LNCAP (cell line): ENCODE data around the gene RHBDL1.

Experiments
- CTCF ChIP-seq: fragments of 450-650 bp; IDR thresholded peaks from 2 replicates; pipeline ENCODE4 v1.5.1; 2017; ENCODE audit warnings: mild to moderate bottlenecking

Gene RHBDL1

GRCh38 chr16:724188-725040 lies 48.9 kb downstream of the RHBDL1 start:
- TF ChIP-seq CTCF: no peak

- no peak for TF ChIP-seq CTCF
Measured at GRCh38 chr16:725041-725376, 49.5 kb downstream of the RHBDL1 start.

- no peak for TF ChIP-seq CTCF
Measured at GRCh38 chr16:725463-726187, 50.2 kb downstream of the RHBDL1 start.

- no peak for TF ChIP-seq CTCF
Measured at GRCh38 chr16:726188-726437, 50.6 kb downstream of the RHBDL1 start.

- TF ChIP-seq CTCF: no peak
Measured at GRCh38 chr16:726438-727290, 51.2 kb downstream of the RHBDL1 start, which contains the start of the genes CCDC78 and HAGHL. CCDC78 (minus strand) TSS chr16:726443; CDS start chr16:726367, 76 bp downstream. HAGHL (plus strand) TSS chr16:727106; CDS start chr16:727510, 404 bp downstream.

GRCh38 chr16:727291-727977 lies 52.0 kb downstream of the RHBDL1 start:
- TF ChIP-seq CTCF: no peak
